Uterine smooth muscle cell (primary cell): ENCODE measurements around the gene DBR1. TPM values are rescaled to one million over a fixed set of nuclear protein-coding genes. Genes with fewer than 3 reads are reported as not detected.

ENCODE experiments used
- total RNA-seq: library from RNA; depleted of rRNA; stranded (reverse); fragments of >200 nt; gene quantifications from 2 replicates; pipeline ENCODE4 v1.2.3, GENCODE V29; 2014

DBR1 gene, protein sequence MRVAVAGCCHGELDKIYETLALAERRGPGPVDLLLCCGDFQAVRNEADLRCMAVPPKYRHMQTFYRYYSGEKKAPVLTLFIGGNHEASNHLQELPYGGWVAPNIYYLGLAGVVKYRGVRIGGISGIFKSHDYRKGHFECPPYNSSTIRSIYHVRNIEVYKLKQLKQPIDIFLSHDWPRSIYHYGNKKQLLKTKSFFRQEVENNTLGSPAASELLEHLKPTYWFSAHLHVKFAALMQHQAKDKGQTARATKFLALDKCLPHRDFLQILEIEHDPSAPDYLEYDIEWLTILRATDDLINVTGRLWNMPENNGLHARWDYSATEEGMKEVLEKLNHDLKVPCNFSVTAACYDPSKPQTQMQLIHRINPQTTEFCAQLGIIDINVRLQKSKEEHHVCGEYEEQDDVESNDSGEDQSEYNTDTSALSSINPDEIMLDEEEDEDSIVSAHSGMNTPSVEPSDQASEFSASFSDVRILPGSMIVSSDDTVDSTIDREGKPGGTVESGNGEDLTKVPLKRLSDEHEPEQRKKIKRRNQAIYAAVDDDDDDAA
- total RNA-seq = 18.1 and 21.5 TPM in 2 replicates

DNA sequence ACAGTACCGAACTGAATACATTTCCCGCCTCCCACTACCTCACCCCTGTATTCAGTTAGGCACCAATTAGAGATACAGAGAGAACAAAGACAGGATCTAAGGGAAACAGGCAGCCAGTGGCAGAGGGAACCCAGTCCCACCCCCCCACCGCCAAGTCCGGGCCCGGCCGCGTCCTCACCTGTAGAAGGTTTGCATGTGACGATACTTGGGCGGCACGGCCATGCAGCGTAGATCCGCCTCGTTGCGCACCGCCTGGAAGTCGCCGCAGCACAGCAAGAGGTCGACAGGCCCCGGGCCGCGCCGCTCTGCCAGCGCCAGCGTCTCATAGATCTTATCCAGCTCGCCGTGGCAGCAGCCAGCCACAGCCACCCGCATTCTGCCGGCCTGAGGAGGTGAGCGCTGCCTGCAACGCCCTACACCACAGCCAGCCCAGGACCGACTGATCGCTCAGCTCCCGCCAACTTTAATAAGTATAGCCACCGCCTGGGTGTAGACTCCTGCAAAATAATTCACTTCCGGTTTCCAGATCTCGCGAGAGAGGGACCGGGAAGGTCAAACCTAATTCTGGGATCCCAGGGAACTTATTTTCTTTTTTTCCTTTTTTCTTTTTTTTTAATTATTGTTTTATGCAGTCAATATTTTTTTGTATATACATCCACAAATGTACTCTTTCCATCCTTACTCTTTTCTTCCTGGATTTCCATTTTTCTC lies at the start of gene DBR1:
DBR1 (minus strand) TSS at position 501 of the 711 bp plus-strand sequence; CDS start at position 375, 126 bp downstream.

DNA sequence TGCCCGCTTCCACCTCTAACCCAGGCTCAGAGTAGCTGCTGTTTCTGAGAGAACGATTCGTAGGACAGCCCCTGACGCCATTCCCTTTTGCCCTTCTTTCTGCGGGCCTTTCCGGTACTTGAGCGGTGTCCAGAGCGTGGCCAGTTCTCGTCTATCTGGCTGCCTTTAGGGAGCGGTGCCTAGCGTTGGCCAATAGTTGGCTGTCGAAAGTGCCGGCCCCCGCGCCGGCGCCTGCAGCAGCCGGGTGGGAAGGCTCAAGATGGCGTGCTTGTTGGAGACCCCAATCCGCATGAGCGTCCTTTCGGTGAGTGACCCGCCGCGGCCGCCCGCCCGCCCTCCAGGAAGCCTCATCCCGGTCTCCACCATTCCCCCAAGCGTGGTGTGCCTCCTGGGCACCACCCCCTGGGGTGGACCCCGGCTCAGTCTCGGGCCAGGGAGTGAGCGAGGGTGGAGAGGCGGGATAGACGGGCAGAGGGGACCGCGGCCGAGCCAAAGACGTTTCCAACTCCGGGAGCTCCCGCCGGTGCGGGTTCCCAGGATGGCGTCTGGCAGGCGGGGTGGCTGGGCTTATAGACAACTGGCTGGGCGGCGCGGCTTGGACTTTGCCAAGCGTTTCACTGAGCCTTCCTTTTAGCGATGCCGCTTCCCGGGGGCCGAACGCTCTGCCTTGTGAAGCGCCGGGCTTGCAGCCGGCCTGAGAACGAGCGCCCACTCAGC lies 12.7 kb upstream of the DBR1 start, which contains the start of gene ARMC8:
ARMC8 (plus strand) TSS at position 6 of the 717 bp plus-strand sequence; CDS start at position 260, 254 bp downstream.

DNA sequence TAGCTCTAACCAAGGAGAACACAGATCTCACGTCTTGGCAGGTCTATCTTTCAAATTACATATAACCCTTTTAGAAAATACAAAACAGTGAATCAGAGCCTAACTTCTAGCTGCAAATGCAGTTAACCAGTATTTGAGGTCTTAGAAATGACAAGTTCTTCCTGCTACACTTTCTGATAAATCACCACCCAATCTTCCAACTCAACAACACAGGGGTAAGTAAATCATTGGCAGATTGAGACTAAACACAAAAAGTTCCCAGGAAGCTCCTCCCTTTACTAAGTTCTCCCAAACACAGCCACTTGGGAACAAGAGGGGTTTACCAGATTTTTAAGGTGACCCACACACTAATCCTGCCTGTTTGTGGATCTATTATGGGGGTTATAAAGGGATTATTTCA lies 42.5 kb downstream of the DBR1 start, which contains the start of gene A4GNT:
A4GNT (minus strand) TSS at position 152 of the 400 bp plus-strand sequence. CDS start 1,134 bp downstream, outside the sequence.

DNA sequence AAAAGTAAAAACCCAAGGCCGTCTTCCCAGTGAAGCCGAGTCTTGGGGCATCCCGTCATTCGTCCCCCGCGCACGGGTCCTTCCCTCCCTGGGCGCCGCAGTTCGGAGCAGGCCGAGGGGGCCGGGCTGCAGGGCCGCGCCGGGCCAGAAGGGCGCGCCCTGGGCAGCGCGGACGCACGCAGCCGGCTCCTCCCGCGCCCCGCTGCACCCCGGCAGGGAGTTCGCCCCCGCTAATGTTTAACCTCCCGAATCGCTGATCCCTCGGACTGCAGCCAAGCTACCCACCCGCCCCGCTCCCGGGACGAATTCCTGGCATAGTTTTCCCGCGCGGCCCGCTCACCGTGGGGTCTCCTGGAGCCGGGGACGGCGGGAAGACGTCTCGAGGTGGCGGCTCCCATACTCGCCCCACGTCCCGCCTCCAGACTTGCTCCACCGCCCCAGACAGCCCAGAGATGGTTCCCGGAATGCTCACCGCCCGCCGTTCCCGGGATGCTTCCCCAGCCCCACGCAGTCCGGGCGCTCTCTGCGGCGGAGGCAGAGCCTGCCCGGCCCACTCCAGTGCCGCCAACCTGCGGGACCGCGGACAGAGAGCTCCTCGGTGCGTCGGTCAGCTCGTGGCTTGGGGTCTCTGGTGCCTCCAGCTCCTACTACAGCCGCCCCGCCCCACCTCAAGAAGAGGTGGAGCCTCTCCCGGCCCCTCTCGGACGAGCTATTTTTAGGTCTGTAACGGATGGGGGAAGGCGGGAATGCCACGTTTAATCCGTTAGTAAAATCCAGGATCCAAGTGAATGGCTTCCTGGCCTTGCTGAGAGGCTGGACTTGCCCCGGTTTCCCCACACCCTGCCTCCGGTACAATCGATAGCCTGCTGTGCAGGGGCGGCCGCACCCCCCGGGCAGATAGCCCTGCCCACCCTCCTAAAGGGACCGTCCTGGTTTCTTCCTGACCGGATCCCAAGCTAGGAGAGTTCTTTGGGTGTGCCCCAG lies 59.4 kb downstream of the DBR1 start, which contains the start of gene DZIP1L:
DZIP1L (minus strand) TSS at position 621 of the 984 bp plus-strand sequence. CDS start 11,637 bp downstream, outside the sequence.

Other genes starting within 250 kb of the DBR1 start
- gene CLDN18, start 164.8 kb downstream of the DBR1 start, total RNA-seq = 0.12 TPM in 1 of 2 replicates, not detected in the other
- gene DZIP1L, start 59.3 kb downstream of the DBR1 start, total RNA-seq = 38.3 and 40.7 TPM in 2 replicates
- gene A4GNT, start 42.5 kb downstream of the DBR1 start, total RNA-seq = not detected in 2 replicates
- gene ARMC8, start 12.4 kb upstream of the DBR1 start, total RNA-seq = 48.2 and 57.9 TPM in 2 replicates
- 0.22 TPM in 1 of 2 replicates, not detected in the other for gene NME9, start 154.9 kb upstream of the DBR1 start, total RNA-seq
- gene MRAS, start 173.7 kb upstream of the DBR1 start, total RNA-seq = 39.2 and 73.6 TPM in 2 replicates